ENCODE measurements around the gene RYR1. TPM values are rescaled to one million over a fixed set of nuclear protein-coding genes. Genes with fewer than 3 reads are reported as not detected.

Gene RYR1
- total and polyA plus RNA-seq, 10 of the 15 experiments (the other 5 are each of a cell fraction or from before 2014, with no cell fraction given), result under 0.01 to 0.32 (median 0.07) TPM; not detected in 1

- Histone ChIP-seq H3K27ac (ENCODE audit: control insufficient read depth, insufficient read depth) (no peak overlapping the region), H2AFZ (ENCODE audit: control insufficient read depth, low read depth, low read length) (no peak overlapping the region), H3K9me3 (replicated peaks; ENCODE audit: control insufficient read depth, insufficient read depth, low read length) (no peaks in the 10 kb centered on the region), H3K4me3 (no peak overlapping the region), H3K36me3 (ENCODE audit: control insufficient read depth in 2 of 2, insufficient read depth in 2 of 2, low read length in 1 of 2) (no peaks in the 10 kb centered on the region), H3K79me2 (ENCODE audit: control insufficient read depth, insufficient read depth, low read length) (no peaks in the 10 kb centered on the region), H3K27me3 (replicated peaks in 1 of 2; ENCODE audit: control insufficient read depth in 2 of 2, insufficient read depth in 2 of 2, low read length in 1 of 2) (peaks cover 0 to 3% of the 10 kb centered on the region in 2 experiments; a peak in 2 of 4 replicates), H3K4me1 (ENCODE audit: control insufficient read depth, insufficient read depth, low read length) (no peaks in the 10 kb centered on the region), H3K4me2 (ENCODE audit: control insufficient read depth, insufficient read depth) (no peak overlapping the region), H3K9ac (ENCODE audit: control insufficient read depth, insufficient read depth, low read length) (no peak overlapping the region), H4K20me1 (ENCODE audit: control insufficient read depth, insufficient read depth) (no peaks in the 10 kb centered on the region)
- ChIA-PET CTCF (interaction anchor here (1.0 to 1.9 kb wide), 2 partner anchors 487 to 529 kb away, joined by 3 read pairs; partner anchors contain the start of genes MRPS12 and SARS2), RAD21 (ENCODE audit: unreplicated experiment) (no interaction called here), SMC1A (ENCODE audit: uncharacterized antibody, unreplicated experiment) (interaction anchor here (2.8 kb wide), 1 partner anchor 529 kb away, joined by 18 read pairs; the partner anchor contains the start of genes MRPS12 and SARS2), POLR2A (interaction anchor here (2.7 kb wide), 1 partner anchor 27 kb away, joined by 13 read pairs; the partner anchor contains the start of gene PSMD8)
- DNase-seq (ENCODE audit: low read depth, low spot score) (no peak), ATAC-seq (no peak), FAIRE-seq (no peak)
- no peak for TF ChIP-seq GATAD2B (conservative IDR thresholded peaks at IDR 0.05; ENCODE audit: low read depth)
- intact Hi-C loops (cut with micrococcal nuclease; ENCODE audit: unreplicated experiment) (loop anchor here (5.0 kb wide), 3 partner anchors 106 to 531 kb away; partner anchors contain the start of genes MRPS12 and SARS2), in situ Hi-C loops (cut with MboI) (loop anchor here (25.0 kb wide), 1 partner anchor 236 kb away; the partner anchor contains the start of gene ACTN4)
- no TSS peak for BruUV-seq (replicated peaks)
- 38% methylated on average over 3 of the region's 3 CpGs for WGBS (ENCODE audit: insufficient coverage, insufficient replicate concordance, low lambda C conversion rate, missing lambda C conversion rate)
These were observed 32.3 kb upstream of the RYR1 start for GRCh38 chr19:38401148-38401547.

- Histone ChIP-seq H3K36me3 (ENCODE audit: control insufficient read depth in 2 of 2, insufficient read depth in 2 of 2, low read length in 1 of 2) (no peaks in the 10 kb centered on the region), H3K27me3 (replicated peaks in 1 of 2; ENCODE audit: control insufficient read depth in 2 of 2, insufficient read depth in 2 of 2, low read length in 1 of 2) (no peaks in the 10 kb centered on the region), H3K4me2 (ENCODE audit: control insufficient read depth, insufficient read depth) (peak overlapping the region; percentile 77), H2AFZ (ENCODE audit: control insufficient read depth, low read depth, low read length) (peak overlapping the region; percentile 89), H4K20me1 (ENCODE audit: control insufficient read depth, insufficient read depth) (no peaks in the 10 kb centered on the region), H3K27ac (ENCODE audit: control insufficient read depth, insufficient read depth) (no peak overlapping the region), H3K4me1 (ENCODE audit: control insufficient read depth, insufficient read depth, low read length) (no peaks in the 10 kb centered on the region), H3K9me3 (replicated peaks; ENCODE audit: control insufficient read depth, insufficient read depth, low read length) (no peaks in the 10 kb centered on the region), H3K79me2 (ENCODE audit: control insufficient read depth, insufficient read depth, low read length) (no peaks in the 10 kb centered on the region), H3K9ac (ENCODE audit: control insufficient read depth, insufficient read depth, low read length) (peak overlapping the region; percentile 43; the same call in 1 of the 2 replicates), H3K4me3 (peak overlapping the region; percentile 58; the same call in 1 of the 2 replicates)
- intact Hi-C loops (cut with micrococcal nuclease; ENCODE audit: unreplicated experiment), result loop anchor here (5.0 kb wide), 3 partner anchors 105 to 530 kb away; partner anchors contain the start of genes MRPS12 and SARS2
- in situ Hi-C loops (cut with MboI), result loop anchor here (25.0 kb wide), 1 partner anchor 235 kb away; the partner anchor contains the start of gene ACTN4
- POLR2A ChIA-PET, result interaction anchor here (1.0 to 2.7 kb wide), 6 partner anchors 13 to 246 kb away, joined by 3 to 13 read pairs (median 4); partner anchors contain the start of genes GGN, MAP4K1 and PSMD8
- FAIRE-seq (peak; percentile 81), DNase-seq (ENCODE audit: low read depth, low spot score) (no peak), ATAC-seq (no peak)
- RAD21 ChIA-PET (ENCODE audit: unreplicated experiment), result interaction anchor here (0.6 to 3.1 kb wide), 48 partner anchors 9 to 569 kb away, joined by 3 to 46 read pairs (median 5); partner anchors contain the start of genes ACTN4, CATSPERG, ECH1 and EIF3K
- TF ChIP-seq PAX8 (IDR thresholded peaks at IDR 0.05) (no peak), BACH1 (IDR thresholded peaks at IDR 0.05; ENCODE audit: borderline replicate concordance) (0 out of 2 replicates have a peak, but pooled peaks have one; percentile 29), ZBED1 (IDR thresholded peaks at IDR 0.05; ENCODE audit: borderline replicate concordance) (peak; percentile 71; the same call in 1 of the 2 replicates), MLLT1 (IDR thresholded peaks at IDR 0.05) (0 out of 2 replicates have a peak, but pooled peaks have one; percentile 41), PKNOX1 (IDR thresholded peaks at IDR 0.05) (peak; percentile 44; the same call in 1 of the 2 replicates), RBBP5 (conservative IDR thresholded peaks at IDR 0.05) (no peak), YY1 (IDR thresholded peaks at IDR 0.05; ENCODE audit: low read depth, low read length) (peak; percentile 69; the same call in 1 of the 2 replicates), ZBTB4 (CRISPR knock-in tag; IDR thresholded peaks at IDR 0.05) (no peak)
- BruUV-seq (replicated peaks), result no TSS peak
- SMC1A ChIA-PET (ENCODE audit: uncharacterized antibody, unreplicated experiment), result interaction anchor here (0.6 to 3.8 kb wide), 21 partner anchors 13 to 532 kb away, joined by 3 to 18 read pairs (median 5); partner anchors contain the start of genes CAPN12, EIF3K, GGN and MAP4K1
- 8% methylated on average over 16 of the region's 18 CpGs for WGBS (ENCODE audit: insufficient coverage, insufficient replicate concordance, low lambda C conversion rate, missing lambda C conversion rate)
- CTCF ChIA-PET, result interaction anchor here (0.5 to 3.2 kb wide), 51 partner anchors 9 to 531 kb away, joined by 3 to 30 read pairs (median 4); partner anchors contain the start of genes ACTN4, CATSPERG, EIF3K and GGN
These were observed 30.9 kb upstream of the RYR1 start for GRCh38 chr19:38402623-38402966.
